ENCODE measurements around the gene PEX11G. TPM values are rescaled to one million over a fixed set of nuclear protein-coding genes. Genes with fewer than 3 reads are reported as not detected.

The PEX11G gene
- total and polyA plus RNA-seq, 2 of the 8 experiments (the other 6 are each of a cell fraction or from before 2014, with no cell fraction given): 2.1 to 4.3 TPM

DNA sequence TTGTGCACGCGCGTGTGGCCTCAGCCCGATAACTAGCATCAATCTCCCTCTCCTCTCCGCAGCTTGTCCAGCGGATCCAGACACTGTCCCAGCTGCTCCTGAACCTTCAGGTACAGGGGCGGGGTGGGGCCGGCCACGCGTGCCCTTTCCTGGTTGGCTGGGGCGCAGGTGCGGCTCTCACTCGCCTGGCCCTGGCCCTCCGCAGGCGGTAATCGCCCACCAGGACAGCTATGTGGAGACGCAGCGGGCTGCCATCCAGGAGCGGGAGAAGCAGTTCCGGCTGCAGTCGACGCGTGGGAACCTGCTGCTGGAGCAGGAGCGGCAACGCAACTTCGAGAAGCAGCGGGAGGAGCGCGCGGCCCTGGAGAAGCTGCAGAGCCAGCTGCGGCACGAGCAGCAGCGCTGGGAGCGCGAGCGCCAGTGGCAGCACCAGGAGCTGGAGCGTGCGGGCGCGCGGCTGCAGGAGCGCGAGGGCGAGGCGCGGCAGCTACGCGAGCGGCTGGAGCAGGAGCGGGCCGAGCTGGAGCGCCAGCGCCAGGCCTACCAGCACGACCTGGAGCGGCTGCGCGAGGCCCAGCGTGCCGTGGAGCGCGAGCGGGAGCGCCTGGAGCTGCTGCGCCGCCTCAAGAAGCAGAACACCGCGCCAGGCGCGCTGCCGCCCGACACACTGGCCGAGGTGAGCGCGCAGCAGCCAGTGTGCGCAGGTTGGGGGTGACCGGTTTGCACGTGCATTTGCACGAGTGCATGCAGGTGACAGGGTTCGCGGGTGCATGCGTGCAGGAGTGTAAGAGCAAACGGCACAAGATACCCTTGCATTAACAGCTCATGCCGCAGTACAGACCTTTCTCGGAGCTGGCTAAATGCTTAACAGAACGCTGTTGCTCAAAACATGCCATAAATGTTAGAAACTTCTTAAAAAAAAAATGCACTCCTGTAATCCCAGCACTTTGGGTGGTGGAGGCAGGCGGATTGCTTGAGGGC is 21.5 kb downstream of the PEX11G start:
- Histone ChIP-seq H3K23ac (ENCODE audit: insufficient read length) (no peak overlapping the region), H3K36me3 (ENCODE audit: control insufficient read depth in 2 of 4, insufficient read depth in 4 of 4, low read length in 3 of 4) (peaks cover 3 to 32% (median 12%) of the 10 kb centered on the region in 4 experiments; a peak in 5 of 8 replicates), H3K4me2 (ENCODE audit: insufficient read depth in 1 of 2, low read depth in 2 of 2, low read length in 2 of 2) (no peak overlapping the region), H2BK5ac (ENCODE audit: low read depth, low read length) (no peak overlapping the region), H4K20me1 (replicated peaks in 1 of 2; ENCODE audit: control insufficient read depth in 1 of 2, insufficient read depth in 2 of 2, low read length in 2 of 2) (peaks cover 0 to 3% of the 10 kb centered on the region in 2 experiments), H4K5ac (ENCODE audit: insufficient read length, low read depth, low read length) (no peak overlapping the region), H3K9ac (replicated peaks in 1 of 4; ENCODE audit: extremely low read depth in 1 of 4, low read depth in 3 of 4, low read length in 3 of 4) (no peak overlapping the region), H3K23me2 (ENCODE audit: low read depth, low read length) (no peaks in the 10 kb centered on the region), H3K27me3 (replicated peaks in 1 of 4; ENCODE audit: control insufficient read depth in 3 of 4, extremely low read depth in 1 of 4, insufficient read depth in 3 of 4, low read length in 3 of 4) (no peaks in the 10 kb centered on the region; a peak in 1 of 7 replicates), H3K18ac (ENCODE audit: extremely low read depth, low read length) (no peak overlapping the region), H2AFZ (ENCODE audit: low read length) (no peak overlapping the region), H2BK120ac (replicated peaks; ENCODE audit: low read depth, low read length) (no peak overlapping the region), H4K91ac (replicated peaks; ENCODE audit: insufficient read length, low read length) (no peak overlapping the region), H4K8ac (ENCODE audit: extremely low read depth, insufficient read depth, low read length) (no peak overlapping the region), H3K4me3 (ENCODE audit: extremely low read depth in 1 of 4, insufficient read depth in 2 of 4, low read depth in 3 of 4, low read length in 4 of 4) (no peak overlapping the region), H3K79me1 (ENCODE audit: low read depth, low read length) (no peaks in the 10 kb centered on the region), H3K56ac (replicated peaks; ENCODE audit: insufficient read length, low read depth, low read length) (no peak overlapping the region), H3K79me2 (ENCODE audit: control insufficient read depth in 1 of 2, insufficient read depth in 2 of 2, low read length in 2 of 2) (no peaks in the 10 kb centered on the region), H3K4me1 (replicated peaks in 1 of 4; ENCODE audit: control insufficient read depth in 3 of 4, insufficient read depth in 4 of 4, low read length in 3 of 4) (no peaks in the 10 kb centered on the region), H3K9me3 (ENCODE audit: insufficient read depth in 2 of 2, low read depth in 1 of 2, low read length in 1 of 2) (no peaks in the 10 kb centered on the region), H2AK5ac (ENCODE audit: low read depth, low read length) (no peak overlapping the region), H3K27ac (ENCODE audit: low read depth, low read length) (no peak overlapping the region), H2BK20ac (ENCODE audit: low read length) (no peak overlapping the region), H3K14ac (ENCODE audit: insufficient read length) (no peak overlapping the region), H3K4ac (replicated peaks; ENCODE audit: insufficient read length, low read depth, low read length) (no peak overlapping the region), H2BK15ac (ENCODE audit: low read length) (no peak overlapping the region), H2BK12ac (ENCODE audit: low read depth, low read length) (no peak overlapping the region)
- no peak for DNase-seq (ENCODE audit: low read depth in 1 of 2, low spot score in 2 of 2)
- FAIRE-seq: no peak
- WGBS, 2 experiments (ENCODE audit: extremely low coverage in 1 of 2, insufficient coverage in 1 of 2, insufficient read length in 1 of 2, insufficient replicate concordance in 2 of 2, low coverage in 1 of 2, low lambda C conversion rate in 2 of 2, missing lambda C conversion rate in 1 of 2): 95% methylated on average over 67 of the region's 86 CpGs; no CpG with 5 or more reads in 1 of the 2 experiments
- POLR2A ChIA-PET (ENCODE audit: partially characterized antibody): interaction anchor here (1.0 kb wide), 1 partner anchor 30 kb away, joined by 3 read pairs; a partner anchor contains a TSS
- CTCF ChIA-PET (ENCODE audit: partially characterized antibody): interaction anchor here (0.6 to 3.0 kb wide), 7 partner anchors 8 to 185 kb away, joined by 3 to 12 read pairs (median 4); a partner anchor contains a TSS
- TF ChIP-seq BACH1 (IDR thresholded peaks at IDR 0.05; ENCODE audit: low read length): no peak
- TF ChIP-seq, protein P1, sequence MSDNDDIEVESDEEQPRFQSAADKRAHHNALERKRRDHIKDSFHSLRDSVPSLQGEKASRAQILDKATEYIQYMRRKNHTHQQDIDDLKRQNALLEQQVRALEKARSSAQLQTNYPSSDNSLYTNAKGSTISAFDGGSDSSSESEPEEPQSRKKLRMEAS (IDR thresholded peaks at IDR 0.05): no peak
